Activated CD8-positive, alpha-beta T cell treated with anti-CD3 and anti-CD28 coated beads for 36 hours (primary cell): ENCODE data around the gene AK3. TPM values are rescaled to one million over a fixed set of nuclear protein-coding genes. Genes with fewer than 3 reads are reported as not detected.

Experiments
- ATAC-seq: fragments of 200-7000 bp; cut with Tn5 transposase; one replicate; pipeline ENCODE4 v1.10.0; 2021; ENCODE audit warnings: mild to moderate bottlenecking, moderate library complexity
- CTCF ChIA-PET: fragments of 350-600 bp; sonication (Branson Sonifier 250); formaldehyde crosslinking; loops from one replicate; lab custom pipeline; 2021; ENCODE audit warnings: antibody characterized with exemption; lab: Charles Lee
- POLR2A ChIA-PET: fragments of 350-600 bp; sonication (Branson Sonifier 250); formaldehyde crosslinking; loops from one replicate; lab custom pipeline; 2021; ENCODE audit warnings: antibody characterized with exemption; lab: Charles Lee
- DNase-seq: peaks from one replicate; pipeline ENCODE4 v3.0.0-alpha.2; 2020
- H3K27ac Mint-ChIP-seq: one replicate; pipeline ENCODE4 v1.8.0; 2021; ENCODE audit warnings: mild to moderate bottlenecking, mixed read lengths
- H3K27me3 Mint-ChIP-seq: one replicate; pipeline ENCODE4 v1.8.0; 2021; ENCODE audit warnings: mixed read lengths
- H3K36me3 Mint-ChIP-seq: one replicate; pipeline ENCODE4 v1.8.0; 2021; ENCODE audit warnings: low read depth, mixed read lengths
- H3K4me1 Mint-ChIP-seq: one replicate; pipeline ENCODE4 v1.8.0; 2021; ENCODE audit warnings: low read depth, mixed read lengths
- H3K4me3 Mint-ChIP-seq: one replicate; pipeline ENCODE4 v1.8.0; 2021; ENCODE audit warnings: mild to moderate bottlenecking, moderate library complexity, mixed read lengths
- H3K9me3 Mint-ChIP-seq: one replicate; pipeline ENCODE4 v1.8.0; 2021; ENCODE audit warnings: mixed read lengths
- intact Hi-C: fragments of 100-400 bp; cut with micrococcal nuclease; formaldehyde crosslinking; loops from one replicate; pipeline ENCODE4 v1.10.0; 2022
- total RNA-seq, 2 experiments: library from RNA; stranded (reverse); gene quantifications; one replicate each; pipeline ENCODE4 v1.2.3, GENCODE V29; 2021
- TF ChIP-seq, protein P1 (sequence below): fragments of 200-600 bp; IDR thresholded peaks from one replicate; pipeline ENCODE4 v1.8.0; 2022; ENCODE audit warnings: antibody characterized with exemption, mild to moderate bottlenecking

AK3 gene
- total RNA-seq, 2 experiments from 2014 or later, result 34.3 to 35.5 TPM

DNA sequence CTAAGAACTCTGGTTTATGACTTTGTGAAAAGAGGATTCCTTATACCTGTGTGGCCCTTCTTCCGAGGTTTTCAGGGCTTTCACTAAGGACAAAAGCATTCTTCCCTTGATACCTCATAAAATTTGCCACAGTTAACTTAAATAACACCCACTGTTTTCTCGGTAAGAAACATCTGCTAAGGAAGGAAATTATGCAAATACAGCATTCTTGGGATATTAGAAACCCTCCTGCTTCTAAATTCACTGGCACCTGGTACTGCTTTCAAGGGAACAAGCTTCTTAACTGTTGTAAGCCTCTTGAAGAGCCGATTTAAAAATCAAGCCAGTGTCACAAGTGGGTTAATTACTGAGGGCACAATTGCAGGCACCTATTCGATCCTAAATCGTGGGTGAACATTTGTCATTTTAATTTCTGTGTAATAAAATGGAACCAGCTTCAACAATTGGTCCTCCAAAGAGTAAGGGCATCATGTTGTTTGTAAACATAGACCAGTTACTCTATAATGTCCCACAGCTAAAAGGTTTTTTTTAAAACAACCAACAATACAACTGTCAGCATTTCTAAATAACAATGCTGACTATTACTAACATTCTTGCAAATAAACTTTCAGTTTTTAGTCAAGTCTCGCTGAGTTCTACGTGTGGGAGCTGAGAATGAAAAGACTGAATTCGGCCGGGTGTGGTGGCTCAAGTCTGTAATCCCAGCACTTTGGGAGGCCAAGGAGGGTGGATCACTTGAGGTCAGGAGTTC is 26.6 kb downstream of the AK3 start:
- no peak for DNase-seq
- no peak overlapping the region for H3K27ac Mint-ChIP-seq
- no peaks in the 10 kb centered on the region for H3K4me1 Mint-ChIP-seq
- H3K9me3 Mint-ChIP-seq, result no peaks in the 10 kb centered on the region
- POLR2A ChIA-PET, result interaction anchor here (0.6 kb wide), 1 partner anchor 24 kb away, joined by 3 read pairs; no protein-coding TSS in a partner anchor
- no peaks in the 10 kb centered on the region for H3K27me3 Mint-ChIP-seq
- TF ChIP-seq, protein P1, sequence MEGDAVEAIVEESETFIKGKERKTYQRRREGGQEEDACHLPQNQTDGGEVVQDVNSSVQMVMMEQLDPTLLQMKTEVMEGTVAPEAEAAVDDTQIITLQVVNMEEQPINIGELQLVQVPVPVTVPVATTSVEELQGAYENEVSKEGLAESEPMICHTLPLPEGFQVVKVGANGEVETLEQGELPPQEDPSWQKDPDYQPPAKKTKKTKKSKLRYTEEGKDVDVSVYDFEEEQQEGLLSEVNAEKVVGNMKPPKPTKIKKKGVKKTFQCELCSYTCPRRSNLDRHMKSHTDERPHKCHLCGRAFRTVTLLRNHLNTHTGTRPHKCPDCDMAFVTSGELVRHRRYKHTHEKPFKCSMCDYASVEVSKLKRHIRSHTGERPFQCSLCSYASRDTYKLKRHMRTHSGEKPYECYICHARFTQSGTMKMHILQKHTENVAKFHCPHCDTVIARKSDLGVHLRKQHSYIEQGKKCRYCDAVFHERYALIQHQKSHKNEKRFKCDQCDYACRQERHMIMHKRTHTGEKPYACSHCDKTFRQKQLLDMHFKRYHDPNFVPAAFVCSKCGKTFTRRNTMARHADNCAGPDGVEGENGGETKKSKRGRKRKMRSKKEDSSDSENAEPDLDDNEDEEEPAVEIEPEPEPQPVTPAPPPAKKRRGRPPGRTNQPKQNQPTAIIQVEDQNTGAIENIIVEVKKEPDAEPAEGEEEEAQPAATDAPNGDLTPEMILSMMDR, result no peak
- CTCF ChIA-PET, result no interaction called here
- no peak overlapping the region for H3K4me3 Mint-ChIP-seq
- intact Hi-C loops, result no loop called here
- H3K36me3 Mint-ChIP-seq, result peaks cover 31% of the 10 kb centered on the region
- ATAC-seq, result no peak

DNA sequence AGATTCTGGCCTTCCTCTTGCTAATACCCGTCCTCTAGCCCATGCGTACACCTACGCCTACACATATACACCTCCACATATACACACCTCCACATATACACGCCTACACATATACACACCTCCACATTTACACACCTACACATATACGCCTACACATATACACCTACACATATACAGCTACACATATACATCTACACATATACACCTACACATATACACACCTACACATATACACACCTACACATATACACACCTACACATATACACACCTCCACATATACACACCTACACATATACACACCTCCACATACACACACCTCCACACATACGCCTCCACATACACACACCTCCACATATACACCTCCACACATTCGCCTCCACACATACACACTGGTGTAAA is 27.2 kb downstream of the AK3 start:
- Mint-ChIP-seq H3K4me3 (no peak overlapping the region), H3K27me3 (no peaks in the 10 kb centered on the region), H3K9me3 (no peaks in the 10 kb centered on the region), H3K4me1 (no peaks in the 10 kb centered on the region), H3K27ac (peak overlapping the region; percentile 47), H3K36me3 (peaks cover 35% of the 10 kb centered on the region)
- ChIA-PET CTCF (no interaction called here), POLR2A (interaction anchor here (0.9 kb wide), 1 partner anchor 12 kb away, joined by 3 read pairs; no protein-coding TSS in a partner anchor)
- ATAC-seq (peak; percentile 56), DNase-seq (no peak)
- intact Hi-C loops, result no loop called here
- TF ChIP-seq, protein P1, result no peak

DNA sequence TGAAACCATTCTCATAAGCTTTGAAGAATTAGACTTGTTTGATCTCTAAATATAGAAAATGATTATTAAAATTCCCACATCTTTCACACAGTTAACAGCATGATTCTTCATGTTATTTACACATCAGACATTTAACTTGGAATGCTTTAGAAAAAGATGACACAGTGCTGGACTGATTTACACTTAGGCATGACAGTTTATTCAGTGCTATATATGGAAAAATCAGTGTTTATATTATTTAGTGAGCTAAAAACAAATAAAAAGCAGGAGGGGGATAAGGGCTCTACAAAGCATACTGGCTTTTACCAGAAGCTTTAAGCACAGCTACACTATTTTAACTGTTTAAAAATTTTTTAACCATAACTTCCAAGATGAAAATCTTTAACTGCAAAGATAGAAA is 31.6 kb downstream of the AK3 start:
- H3K27ac Mint-ChIP-seq, result no peak overlapping the region
- H3K4me3 Mint-ChIP-seq, result no peak overlapping the region
- no peaks in the 10 kb centered on the region for H3K9me3 Mint-ChIP-seq
- TF ChIP-seq, protein P1, result no peak
- peaks cover 15% of the 10 kb centered on the region for H3K4me1 Mint-ChIP-seq
- ChIA-PET POLR2A (no interaction called here), CTCF (interaction anchor here (0.6 to 0.7 kb wide), 2 partner anchors 17 to 76 kb away, joined by 4 read pairs; no protein-coding TSS in a partner anchor)
- H3K27me3 Mint-ChIP-seq, result no peaks in the 10 kb centered on the region
- H3K36me3 Mint-ChIP-seq, result peaks cover 33% of the 10 kb centered on the region
- intact Hi-C loops, result no loop called here
- DNase-seq (no peak), ATAC-seq (no peak)

DNA sequence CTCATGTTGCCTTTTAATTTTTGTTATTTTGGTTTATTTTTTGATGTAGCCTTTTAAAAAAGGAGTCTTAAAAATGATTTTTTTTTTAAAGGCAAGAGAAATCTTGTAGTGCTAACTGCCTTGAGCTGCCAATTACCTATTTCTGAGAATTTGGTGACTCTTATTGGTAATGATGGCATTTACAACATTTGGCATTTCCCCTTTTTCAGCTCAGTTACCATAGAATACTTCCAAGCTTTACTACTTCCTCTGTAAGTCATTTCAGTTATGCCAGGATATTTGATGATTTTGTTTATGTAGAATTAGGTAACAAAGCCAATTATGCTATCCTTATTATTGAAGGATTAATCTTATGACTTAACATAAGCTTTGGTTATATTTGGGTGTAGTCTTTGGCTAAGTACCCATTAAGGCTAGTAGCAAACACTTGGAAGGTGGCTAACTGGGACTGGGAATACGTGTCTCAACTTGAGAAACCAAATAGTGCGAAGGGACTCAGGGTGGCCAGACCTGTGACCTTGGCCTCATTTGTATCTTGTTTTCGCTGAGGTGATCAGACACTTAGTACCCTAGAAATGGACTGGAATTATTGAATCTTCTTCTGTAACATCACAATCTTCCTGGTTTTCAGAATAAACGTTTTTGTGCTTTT is 33.9 kb downstream of the AK3 start:
- Mint-ChIP-seq H3K4me3 (no peak overlapping the region), H3K4me1 (peaks cover 22% of the 10 kb centered on the region), H3K9me3 (no peaks in the 10 kb centered on the region), H3K27me3 (no peaks in the 10 kb centered on the region), H3K36me3 (peaks cover 35% of the 10 kb centered on the region), H3K27ac (peak overlapping the region; percentile 57)
- no peak for DNase-seq
- TF ChIP-seq, protein P1, result no peak
- intact Hi-C loops, result no loop called here
- ChIA-PET POLR2A (no interaction called here), CTCF (interaction anchor here (0.6 kb wide), 1 partner anchor 43 kb away, joined by 3 read pairs; no protein-coding TSS in a partner anchor)
- no peak for ATAC-seq

DNA sequence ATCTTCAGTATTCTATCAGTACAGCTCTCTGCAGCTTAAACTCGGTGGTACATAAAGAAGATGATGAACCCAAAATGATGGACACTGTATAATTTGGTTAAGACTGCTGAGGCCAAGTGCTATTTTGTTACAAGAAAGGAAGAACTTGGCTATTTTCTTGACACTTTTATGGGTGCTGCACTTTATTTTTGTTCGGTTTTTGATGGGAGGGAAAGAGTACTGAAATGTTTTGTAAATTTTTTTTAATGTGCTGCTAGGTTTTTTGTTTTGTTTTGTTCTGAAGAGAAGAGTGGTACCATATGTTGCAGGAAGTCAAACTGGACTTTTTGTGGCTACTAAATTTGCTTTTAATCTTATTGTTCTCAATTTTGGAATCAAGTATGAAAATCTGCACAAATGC is 35.0 kb downstream of the AK3 start:
- no peaks in the 10 kb centered on the region for H3K9me3 Mint-ChIP-seq
- intact Hi-C loops, result no loop called here
- DNase-seq (no peak), ATAC-seq (no peak)
- H3K36me3 Mint-ChIP-seq, result peaks cover 39% of the 10 kb centered on the region
- CTCF ChIA-PET, result no interaction called here
- no peak overlapping the region for H3K4me3 Mint-ChIP-seq
- TF ChIP-seq, protein P1, result no peak
- POLR2A ChIA-PET, result no interaction called here
- H3K27me3 Mint-ChIP-seq, result no peaks in the 10 kb centered on the region
- H3K4me1 Mint-ChIP-seq, result peaks cover 25% of the 10 kb centered on the region
- peak overlapping the region; percentile 53 for H3K27ac Mint-ChIP-seq
